ENCODE measurements around the gene CYTH2. TPM values are rescaled to one million over a fixed set of nuclear protein-coding genes. Genes with fewer than 3 reads are reported as not detected.

Gene CYTH2
- total RNA-seq, 1 donor from 2014 or later, result 30.6 TPM

Other genes starting within 250 kb of the CYTH2 start
- gene CARD8, start 213.5 kb upstream of the CYTH2 start, total RNA-seq, result 125 and 127 TPM in 2 replicates
- 0.21 and 0.30 TPM in 2 replicates for gene ZNF114, start 199.3 kb upstream of the CYTH2 start, total RNA-seq
- 278 and 281 TPM in 2 replicates for gene EMP3, start 143.8 kb upstream of the CYTH2 start, total RNA-seq
- gene TMEM143, start 105.4 kb upstream of the CYTH2 start, total RNA-seq, result 13.1 and 13.4 TPM in 2 replicates
- gene SYNGR4, start 105.0 kb upstream of the CYTH2 start, total RNA-seq, result 0.33 TPM in 1 of 2 replicates, not detected in the other
- gene KDELR1, start 77.8 kb upstream of the CYTH2 start, total RNA-seq, result 75.5 and 77.7 TPM in 2 replicates
- gene GRIN2D, start 75.7 kb upstream of the CYTH2 start, total RNA-seq, result 0.16 and 0.26 TPM in 2 replicates
- gene GRWD1, start 23.4 kb upstream of the CYTH2 start, total RNA-seq, result 89.1 and 90.6 TPM in 2 replicates
- 2.4 TPM in 2 replicates for gene KCNJ14, start 13.8 kb upstream of the CYTH2 start, total RNA-seq
- 3.0 and 3.6 TPM in 2 replicates for gene LMTK3, start 42.5 kb downstream of the CYTH2 start, total RNA-seq
- gene SULT2B1, start 82.8 kb downstream of the CYTH2 start, total RNA-seq, result not detected in 2 replicates
- not detected in 2 replicates for gene SPACA4, start 137.4 kb downstream of the CYTH2 start, total RNA-seq
- gene FAM83E, start 145.7 kb downstream of the CYTH2 start, total RNA-seq, result 5.1 and 6.4 TPM in 2 replicates
- gene RPL18, start 149.8 kb downstream of the CYTH2 start, total RNA-seq, result 1,885 and 1,938 TPM in 2 replicates
- 36.4 and 39.0 TPM in 2 replicates for gene SPHK2, start 150.1 kb downstream of the CYTH2 start, total RNA-seq
- gene DBP, start 168.0 kb downstream of the CYTH2 start, total RNA-seq, result 10.7 and 11.2 TPM in 2 replicates
- 10.9 and 12.5 TPM in 2 replicates for gene CA11, start 176.8 kb downstream of the CYTH2 start, total RNA-seq
- 0.30 and 0.78 TPM in 2 replicates for gene NTN5, start 203.6 kb downstream of the CYTH2 start, total RNA-seq
- not detected in 2 replicates for gene FUT2, start 226.6 kb downstream of the CYTH2 start, total RNA-seq